Measurements from ENCODE around the gene FAM117B. TPM values are rescaled to one million over a fixed set of nuclear protein-coding genes. Genes with fewer than 3 reads are reported as not detected.

The FAM117B gene
- total RNA-seq, 1 donor from 2014 or later: 28.9 TPM

DNA sequence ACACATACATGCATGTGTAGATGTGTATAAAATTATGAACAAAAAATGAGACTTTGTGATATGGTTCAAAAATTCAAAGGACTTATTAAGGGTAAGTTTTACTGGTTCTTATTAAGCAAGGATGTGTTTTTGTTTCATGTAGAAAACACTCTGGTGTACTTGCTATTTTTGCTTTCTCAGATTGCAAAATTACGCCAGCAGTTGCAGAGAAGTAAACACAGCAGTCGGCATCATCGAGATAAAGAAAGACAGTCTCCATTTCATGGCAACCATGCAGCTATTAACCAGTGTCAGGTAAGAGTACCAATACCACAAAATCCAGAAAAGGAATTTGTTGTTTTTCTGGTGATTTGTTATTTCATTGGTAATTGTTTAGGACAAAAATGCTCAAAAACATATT lies 91.3 kb downstream of the FAM117B start:
- no peak overlapping the region for H3K4me3 Mint-ChIP-seq (ENCODE audit: unreplicated experiment)
- DNase-seq: no peak
- H3K36me3 Mint-ChIP-seq (ENCODE audit: unreplicated experiment): peaks cover 9% of the 10 kb centered on the region
- peaks cover 2% of the 10 kb centered on the region for H3K9me3 Mint-ChIP-seq (ENCODE audit: unreplicated experiment)
- H3K27ac Mint-ChIP-seq (ENCODE audit: unreplicated experiment): no peak overlapping the region
- H3K27me3 Mint-ChIP-seq (ENCODE audit: unreplicated experiment): peaks cover 2% of the 10 kb centered on the region
- TF ChIP-seq, protein P1, sequence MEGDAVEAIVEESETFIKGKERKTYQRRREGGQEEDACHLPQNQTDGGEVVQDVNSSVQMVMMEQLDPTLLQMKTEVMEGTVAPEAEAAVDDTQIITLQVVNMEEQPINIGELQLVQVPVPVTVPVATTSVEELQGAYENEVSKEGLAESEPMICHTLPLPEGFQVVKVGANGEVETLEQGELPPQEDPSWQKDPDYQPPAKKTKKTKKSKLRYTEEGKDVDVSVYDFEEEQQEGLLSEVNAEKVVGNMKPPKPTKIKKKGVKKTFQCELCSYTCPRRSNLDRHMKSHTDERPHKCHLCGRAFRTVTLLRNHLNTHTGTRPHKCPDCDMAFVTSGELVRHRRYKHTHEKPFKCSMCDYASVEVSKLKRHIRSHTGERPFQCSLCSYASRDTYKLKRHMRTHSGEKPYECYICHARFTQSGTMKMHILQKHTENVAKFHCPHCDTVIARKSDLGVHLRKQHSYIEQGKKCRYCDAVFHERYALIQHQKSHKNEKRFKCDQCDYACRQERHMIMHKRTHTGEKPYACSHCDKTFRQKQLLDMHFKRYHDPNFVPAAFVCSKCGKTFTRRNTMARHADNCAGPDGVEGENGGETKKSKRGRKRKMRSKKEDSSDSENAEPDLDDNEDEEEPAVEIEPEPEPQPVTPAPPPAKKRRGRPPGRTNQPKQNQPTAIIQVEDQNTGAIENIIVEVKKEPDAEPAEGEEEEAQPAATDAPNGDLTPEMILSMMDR (IDR thresholded peaks at IDR 0.05; ENCODE audit: partially characterized antibody, unreplicated experiment): no peak
- no peaks in the 10 kb centered on the region for H3K4me1 Mint-ChIP-seq (ENCODE audit: low read depth, unreplicated experiment)

DNA sequence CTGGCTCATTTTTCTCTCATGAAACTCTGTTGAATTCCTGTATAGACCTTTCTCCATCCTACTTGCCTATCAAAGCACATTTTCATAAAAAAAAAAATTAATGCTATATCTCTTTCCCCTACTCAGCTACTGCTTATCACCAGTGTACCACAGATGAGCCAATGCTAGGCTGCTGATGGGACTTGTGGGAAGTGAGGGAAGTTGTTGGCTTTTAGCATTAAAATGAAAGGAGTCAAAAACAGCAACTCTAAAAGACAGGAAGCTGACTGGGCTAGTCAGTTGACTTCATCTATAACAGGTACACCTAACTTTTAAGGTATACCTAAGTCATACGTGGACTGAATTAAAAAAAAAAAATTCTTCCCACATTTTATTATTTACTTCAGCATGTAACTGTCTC lies 102.1 kb downstream of the FAM117B start:
- DNase-seq: no peak
- Mint-ChIP-seq H3K27me3 (ENCODE audit: unreplicated experiment) (no peaks in the 10 kb centered on the region), H3K36me3 (ENCODE audit: unreplicated experiment) (peaks cover 13% of the 10 kb centered on the region), H3K9me3 (ENCODE audit: unreplicated experiment) (peaks cover 8% of the 10 kb centered on the region), H3K27ac (ENCODE audit: unreplicated experiment) (no peak overlapping the region), H3K4me1 (ENCODE audit: low read depth, unreplicated experiment) (no peaks in the 10 kb centered on the region), H3K4me3 (ENCODE audit: unreplicated experiment) (no peak overlapping the region)
- TF ChIP-seq, protein P1 (IDR thresholded peaks at IDR 0.05; ENCODE audit: partially characterized antibody, unreplicated experiment): no peak

DNA sequence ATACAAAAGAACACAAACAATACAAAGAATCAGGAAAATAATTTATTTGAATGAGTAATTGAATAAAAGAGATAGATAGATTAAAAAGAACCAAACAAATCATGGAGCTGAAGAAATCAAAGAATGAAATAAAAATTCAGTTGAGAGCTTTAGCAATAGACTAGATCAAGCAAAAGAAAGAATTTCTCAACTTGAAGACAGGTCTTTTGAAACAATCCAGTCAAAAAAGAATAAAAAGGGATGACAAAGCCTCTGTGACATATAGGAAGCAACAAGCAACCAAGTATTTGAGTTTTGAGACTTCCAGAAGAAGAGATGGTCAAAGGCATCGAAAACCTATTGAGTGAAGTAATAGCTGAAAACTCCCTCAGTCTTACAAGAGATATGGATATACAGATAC lies 108.8 kb downstream of the FAM117B start:
- no peak overlapping the region for H3K27ac Mint-ChIP-seq (ENCODE audit: unreplicated experiment)
- no peak overlapping the region for H3K4me3 Mint-ChIP-seq (ENCODE audit: unreplicated experiment)
- H3K27me3 Mint-ChIP-seq (ENCODE audit: unreplicated experiment): peaks cover 2% of the 10 kb centered on the region
- H3K4me1 Mint-ChIP-seq (ENCODE audit: low read depth, unreplicated experiment): no peaks in the 10 kb centered on the region
- H3K36me3 Mint-ChIP-seq (ENCODE audit: unreplicated experiment): peaks cover 34% of the 10 kb centered on the region
- H3K9me3 Mint-ChIP-seq (ENCODE audit: unreplicated experiment): peaks cover 8% of the 10 kb centered on the region
- TF ChIP-seq, protein P1 (IDR thresholded peaks at IDR 0.05; ENCODE audit: partially characterized antibody, unreplicated experiment): no peak
- DNase-seq: no peak

DNA sequence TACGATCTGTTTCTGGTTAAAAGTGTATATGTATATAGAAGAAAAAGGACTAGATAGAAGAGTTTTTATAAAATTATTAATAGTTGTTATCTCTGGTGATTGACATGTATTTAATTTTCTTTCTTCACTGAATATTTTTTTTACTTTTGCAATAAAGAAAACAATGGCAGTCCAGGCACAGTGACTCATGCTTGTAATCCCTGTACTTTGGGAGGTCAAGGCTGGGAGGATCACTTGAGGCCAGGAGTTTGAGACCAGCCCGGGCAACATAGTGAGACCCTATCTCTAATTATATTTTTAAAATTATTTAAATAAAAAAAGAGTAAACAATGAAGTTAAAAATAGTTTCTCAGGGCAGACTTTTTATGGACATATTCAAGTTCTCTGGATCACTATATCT lies 114.7 kb downstream of the FAM117B start:
- Mint-ChIP-seq H3K27me3 (ENCODE audit: unreplicated experiment) (peaks cover 4% of the 10 kb centered on the region), H3K27ac (ENCODE audit: unreplicated experiment) (no peak overlapping the region), H3K9me3 (ENCODE audit: unreplicated experiment) (peaks cover 3% of the 10 kb centered on the region), H3K36me3 (ENCODE audit: unreplicated experiment) (peaks cover 23% of the 10 kb centered on the region), H3K4me1 (ENCODE audit: low read depth, unreplicated experiment) (no peaks in the 10 kb centered on the region), H3K4me3 (ENCODE audit: unreplicated experiment) (no peak overlapping the region)
- TF ChIP-seq, protein P1 (IDR thresholded peaks at IDR 0.05; ENCODE audit: partially characterized antibody, unreplicated experiment): no peak
- DNase-seq: no peak

DNA sequence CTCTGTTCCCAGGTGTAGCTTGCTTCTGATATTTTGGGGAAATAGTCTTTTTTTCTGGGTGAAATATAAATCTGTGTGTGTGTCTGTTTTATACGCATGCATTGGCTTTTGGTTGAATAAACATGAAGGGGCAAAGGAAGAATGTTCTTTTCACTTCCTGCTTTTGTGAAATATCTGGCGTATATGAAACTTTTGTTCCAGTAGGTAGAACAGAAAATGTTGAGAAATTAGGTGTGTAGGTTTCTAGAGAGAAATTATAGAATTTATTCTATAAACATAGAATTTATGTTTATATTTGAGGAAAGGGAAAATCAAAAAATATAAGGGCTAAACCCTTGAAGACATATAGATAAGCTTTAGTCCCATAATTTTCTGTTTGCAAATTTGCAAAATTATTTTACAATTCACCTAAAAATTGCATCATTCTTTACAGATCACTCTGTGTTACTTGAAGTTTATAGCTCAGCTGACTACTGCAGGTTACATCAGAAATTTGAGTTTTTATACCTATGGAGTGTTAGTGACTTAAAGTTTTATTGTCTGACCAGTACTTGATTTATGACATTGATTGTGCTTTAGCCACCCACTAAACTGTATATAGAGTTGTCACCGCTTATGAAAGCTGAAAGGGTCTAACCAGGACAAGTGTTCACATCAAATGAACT lies 116.1 kb downstream of the FAM117B start:
- H3K27ac Mint-ChIP-seq (ENCODE audit: unreplicated experiment): no peak overlapping the region
- no peaks in the 10 kb centered on the region for H3K4me1 Mint-ChIP-seq (ENCODE audit: low read depth, unreplicated experiment)
- TF ChIP-seq, protein P1 (IDR thresholded peaks at IDR 0.05; ENCODE audit: partially characterized antibody, unreplicated experiment): no peak
- no peak for DNase-seq
- H3K4me3 Mint-ChIP-seq (ENCODE audit: unreplicated experiment): no peak overlapping the region
- peaks cover 3% of the 10 kb centered on the region for H3K9me3 Mint-ChIP-seq (ENCODE audit: unreplicated experiment)
- peaks cover 14% of the 10 kb centered on the region for H3K36me3 Mint-ChIP-seq (ENCODE audit: unreplicated experiment)
- peaks cover 4% of the 10 kb centered on the region for H3K27me3 Mint-ChIP-seq (ENCODE audit: unreplicated experiment)
